HG03354 (cell line): ENCODE results near the gene KIAA1328.

Source experiments
- ATAC-seq: cut with Tn5 transposase; IDR thresholded peaks from one replicate; pipeline ENCODE4 v1.9.1; 2021; ENCODE audit warnings: mild to moderate bottlenecking; ENCODE audit not compliant: unreplicated experiment, poor library complexity, severe bottlenecking

The KIAA1328 gene

DNA sequence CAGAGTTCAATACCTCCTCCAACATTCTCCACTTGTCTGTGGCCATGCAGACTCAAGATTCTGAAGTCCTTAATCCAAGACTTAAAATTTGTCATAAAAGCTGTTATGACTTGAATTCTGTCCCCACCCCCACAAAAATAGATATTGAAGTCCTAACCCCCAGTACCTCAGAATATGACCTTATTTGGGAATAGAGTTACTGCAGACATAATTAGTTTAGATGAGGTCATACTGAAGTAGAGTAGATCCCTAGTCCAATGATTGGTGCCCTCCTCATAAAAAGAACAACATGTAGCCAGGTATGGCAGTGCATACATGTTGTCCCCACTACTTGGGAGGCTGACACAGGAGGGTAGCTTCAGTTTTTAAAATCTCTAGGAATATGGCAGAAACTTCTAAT is 9.3 kb upstream of the KIAA1328 start:
- no peak for ATAC-seq

DNA sequence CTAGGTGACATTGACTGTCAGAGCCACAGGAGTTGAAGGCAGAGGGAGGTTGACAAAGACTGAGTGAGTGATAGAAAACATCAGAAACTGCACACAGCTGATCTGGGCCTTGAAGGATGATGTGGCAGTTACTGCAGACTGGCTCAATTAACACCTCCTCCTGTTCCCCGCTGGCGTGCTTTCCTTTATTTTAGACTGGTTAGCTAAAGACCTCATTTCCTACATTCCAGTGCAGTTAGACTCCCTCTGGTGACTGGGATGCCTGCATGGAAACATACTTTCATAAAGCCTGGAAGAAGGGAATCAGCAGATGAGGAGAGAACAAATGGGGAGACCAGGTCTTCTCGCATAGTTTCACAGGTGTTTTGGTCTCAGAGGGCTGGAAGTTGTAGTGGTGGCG is 7.2 kb upstream of the KIAA1328 start:
- no peak for ATAC-seq

DNA sequence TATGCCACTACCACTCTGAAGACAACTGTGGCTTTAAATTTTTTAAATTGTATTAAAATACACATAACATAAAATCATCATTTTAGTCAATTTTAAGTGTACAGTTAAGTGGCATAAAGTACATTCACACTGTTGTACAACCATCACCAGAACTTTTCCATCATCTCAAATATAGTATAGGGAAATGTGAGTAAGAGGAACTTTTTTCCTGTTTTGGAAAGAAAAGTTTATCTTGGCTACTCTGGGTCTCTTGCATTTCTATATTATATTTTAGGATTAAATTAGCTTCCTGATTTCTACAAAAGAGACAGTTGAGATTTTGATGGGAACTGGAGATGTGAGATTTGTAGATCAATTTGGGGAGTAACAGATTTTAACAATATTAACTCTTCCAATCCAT is 3.4 kb upstream of the KIAA1328 start:
- ATAC-seq: no peak

DNA sequence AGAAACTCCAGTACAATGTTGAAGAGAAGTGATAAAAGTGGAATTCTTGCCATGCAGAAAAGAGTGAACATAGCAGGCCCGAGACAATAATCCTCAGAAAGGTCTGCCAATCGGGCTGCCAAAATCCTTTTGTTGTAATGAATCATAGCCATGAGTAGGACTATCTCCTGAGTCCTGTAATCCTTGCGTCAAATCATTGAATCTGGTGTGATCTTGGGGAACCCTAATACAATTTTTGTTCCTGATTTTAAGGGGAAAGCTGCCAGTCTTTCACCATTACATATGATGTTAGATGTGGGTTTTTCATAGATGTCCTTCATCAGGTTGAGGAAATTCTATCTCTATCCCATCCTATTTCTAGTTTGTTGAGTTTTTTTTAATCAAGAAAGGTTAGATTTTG is 2.4 kb upstream of the KIAA1328 start:
- ATAC-seq: no peak

DNA sequence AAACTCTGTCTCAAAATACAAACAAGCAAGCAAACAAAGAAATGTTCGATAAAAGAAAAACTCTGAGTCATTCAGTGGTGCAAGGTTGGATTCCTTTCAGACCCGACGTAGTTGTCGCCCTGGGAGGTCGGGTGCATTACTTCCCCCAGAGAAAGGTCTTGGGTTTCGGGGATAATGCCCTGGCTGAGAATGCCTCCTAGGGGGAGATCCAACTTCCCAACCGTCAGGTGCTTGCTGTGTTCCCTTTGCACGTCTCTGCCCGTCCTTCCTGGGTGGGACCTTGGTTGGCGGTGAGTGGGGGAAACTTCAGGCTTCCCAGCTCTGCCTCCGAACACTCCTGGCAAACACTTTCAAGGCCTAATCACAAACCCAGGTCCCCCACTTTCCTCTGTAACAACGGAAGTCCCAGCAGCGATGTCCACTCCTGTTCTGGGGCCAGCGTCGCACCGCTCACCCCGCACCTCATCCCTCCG is 734 bp upstream of the KIAA1328 start:
- peak; percentile 2 for ATAC-seq

DNA sequence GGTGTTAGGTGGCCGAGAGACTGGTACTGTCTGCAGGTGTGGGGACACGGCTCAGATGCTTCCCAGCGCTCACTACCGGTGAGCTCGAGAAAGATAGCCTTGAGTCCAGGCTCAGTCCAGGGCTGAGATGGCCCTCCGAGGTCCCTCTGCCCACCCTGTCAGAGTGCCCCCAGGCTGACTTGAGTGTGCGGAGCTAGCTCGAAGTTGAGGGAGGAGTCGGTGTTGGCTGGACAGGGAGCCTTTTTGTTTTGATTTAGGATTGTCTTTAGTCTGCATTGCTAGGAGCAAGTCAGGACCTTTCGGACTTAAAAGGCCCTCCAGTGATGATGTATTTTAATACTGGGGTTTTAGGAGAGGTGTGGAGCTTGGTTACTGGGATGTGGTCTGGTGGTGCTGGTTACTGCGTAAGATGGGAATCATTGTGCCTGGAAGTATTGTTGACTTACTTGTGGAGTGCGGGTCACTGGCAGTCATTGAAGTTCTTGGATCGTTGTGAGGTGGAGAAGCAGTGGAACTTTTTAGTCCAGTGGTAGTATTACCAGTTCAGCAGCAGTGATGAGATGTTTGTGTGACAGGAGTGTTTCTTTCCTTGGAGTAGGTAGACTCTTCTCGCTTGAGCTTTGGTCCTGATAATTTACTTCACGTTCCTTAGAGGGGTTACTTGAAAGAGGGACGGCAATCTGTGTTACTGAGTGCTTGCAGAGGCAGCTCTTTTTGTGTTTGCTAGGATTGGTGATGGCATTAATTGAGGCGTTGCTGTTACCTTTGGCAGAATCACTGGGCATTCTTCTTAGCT is 633 bp downstream of the KIAA1328 start:
- ATAC-seq: no peak

DNA sequence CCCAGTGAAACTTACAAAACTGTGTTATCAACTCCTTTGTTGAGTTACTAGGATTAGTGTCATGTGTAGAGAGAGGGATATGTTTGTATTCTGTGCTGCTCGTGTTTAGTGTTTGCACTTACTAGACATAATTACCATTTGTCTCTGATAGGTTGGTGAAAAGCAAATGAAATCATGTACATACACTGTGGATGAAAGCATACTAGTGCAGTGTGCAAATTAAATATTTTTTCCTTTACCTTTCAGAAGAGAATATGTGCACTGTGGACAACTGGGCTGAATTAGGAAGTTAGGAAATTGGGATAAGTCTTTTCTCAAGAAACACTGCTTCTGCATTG is 1.2 kb downstream of the KIAA1328 start:
- no peak for ATAC-seq

DNA sequence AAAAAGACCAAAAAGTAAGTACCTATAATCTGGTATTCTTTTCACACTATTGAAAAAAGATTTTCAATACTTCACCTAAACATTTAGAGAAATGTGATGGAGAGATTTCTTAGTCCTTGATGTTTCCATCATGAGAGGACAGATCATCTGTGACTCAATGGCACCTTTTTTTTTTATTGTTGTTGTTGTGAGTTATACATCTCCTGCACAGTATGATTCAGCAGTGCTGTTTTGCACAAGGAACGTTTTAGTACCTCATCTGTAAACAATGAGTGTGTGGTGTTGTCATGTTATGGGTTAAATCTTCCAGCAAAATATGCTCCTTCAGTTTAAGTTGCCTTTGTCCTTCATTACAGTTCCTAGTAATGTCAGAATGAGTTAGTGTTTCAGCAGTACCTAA is 2.2 kb downstream of the KIAA1328 start:
- no peak for ATAC-seq

- ATAC-seq: no peak
Observed at GRCh38 chr18:36833120-36833519, 4.2 kb downstream of the KIAA1328 start.

DNA sequence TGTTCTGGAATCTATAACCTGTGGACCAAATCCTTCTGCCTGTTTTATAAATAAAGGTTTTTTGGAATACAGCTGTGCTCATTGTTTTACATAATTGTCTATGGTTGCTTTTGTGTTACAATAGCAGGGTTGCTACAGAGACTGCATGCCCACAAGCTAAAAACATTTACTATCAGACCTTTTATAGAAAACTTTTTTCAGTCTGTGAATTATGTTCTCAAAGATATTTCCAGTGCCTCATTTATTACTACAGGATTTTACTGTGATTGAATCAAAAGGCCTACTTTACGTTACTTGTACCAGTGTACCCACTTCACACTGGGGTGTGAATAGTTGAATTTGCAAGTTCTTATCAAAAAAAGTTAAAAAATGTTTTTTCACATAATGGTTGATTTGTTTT is 7.0 kb downstream of the KIAA1328 start:
- no peak for ATAC-seq

DNA sequence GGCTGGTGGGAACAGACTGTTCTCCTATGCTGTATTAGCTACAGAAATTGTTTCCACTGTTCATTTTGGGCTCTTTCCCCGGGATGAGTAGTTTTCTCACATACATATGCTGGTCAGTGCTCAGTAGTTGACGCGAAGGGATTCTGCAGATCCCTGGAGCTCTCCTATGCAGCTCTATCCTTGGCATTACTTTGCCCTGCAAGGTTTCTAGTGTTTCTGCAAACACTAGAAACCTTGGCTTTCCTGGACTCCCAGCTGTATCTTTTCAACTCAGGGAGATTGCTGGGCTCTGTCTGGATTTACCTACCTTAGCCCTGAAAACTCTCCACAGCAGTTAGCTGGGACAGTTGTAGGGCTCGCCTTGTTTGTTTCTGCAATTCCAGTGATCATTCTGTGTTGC is 10.9 kb downstream of the KIAA1328 start:
- ATAC-seq: no peak

GRCh38 chr18:36843199-36843598 is 14.3 kb downstream of the KIAA1328 start:
- no peak for ATAC-seq

DNA sequence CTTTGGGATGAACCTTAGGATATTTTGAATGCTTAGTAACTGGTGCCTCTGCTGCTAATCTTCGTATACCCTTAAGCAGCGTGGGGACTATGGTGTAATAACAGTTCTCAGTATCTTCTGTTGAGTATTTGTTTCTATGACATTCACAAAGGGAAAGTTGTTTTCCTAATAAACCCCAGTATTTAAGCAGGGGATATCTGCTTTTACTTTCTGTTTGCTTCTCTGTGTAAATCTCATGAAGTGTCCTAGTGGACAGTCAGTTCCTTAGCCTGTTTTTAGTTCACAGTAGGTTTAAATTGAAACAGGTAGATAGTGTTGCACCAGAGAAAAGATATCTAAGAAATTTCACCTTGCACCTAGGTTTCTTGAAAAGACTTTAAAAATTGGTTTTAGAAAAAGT is 14.9 kb downstream of the KIAA1328 start:
- peak; percentile 67 for ATAC-seq

DNA sequence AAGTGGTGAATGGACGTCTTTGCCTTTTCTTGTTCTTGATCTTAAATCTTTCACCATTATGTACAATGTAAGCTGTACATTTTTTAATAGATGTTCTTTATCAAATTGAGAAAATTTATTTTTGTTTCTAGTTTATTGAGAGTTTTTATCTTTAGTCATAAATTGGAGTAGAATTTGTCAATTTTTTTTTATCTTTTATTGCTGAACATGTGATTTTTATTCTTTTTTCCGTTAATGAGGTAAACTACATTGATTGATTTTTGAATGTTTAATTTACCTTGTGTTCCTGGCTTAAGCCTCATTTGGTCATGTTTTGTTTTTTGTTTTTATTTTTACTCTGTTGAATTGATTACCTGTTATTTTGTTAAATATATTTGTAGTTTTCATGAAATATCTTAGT is 19.7 kb downstream of the KIAA1328 start:
- ATAC-seq: no peak

GRCh38 chr18:36849288-36850006 is 20.5 kb downstream of the KIAA1328 start:
- no peak for ATAC-seq

- no peak for ATAC-seq
Observed at GRCh38 chr18:36850527-36851201, 21.7 kb downstream of the KIAA1328 start.

DNA sequence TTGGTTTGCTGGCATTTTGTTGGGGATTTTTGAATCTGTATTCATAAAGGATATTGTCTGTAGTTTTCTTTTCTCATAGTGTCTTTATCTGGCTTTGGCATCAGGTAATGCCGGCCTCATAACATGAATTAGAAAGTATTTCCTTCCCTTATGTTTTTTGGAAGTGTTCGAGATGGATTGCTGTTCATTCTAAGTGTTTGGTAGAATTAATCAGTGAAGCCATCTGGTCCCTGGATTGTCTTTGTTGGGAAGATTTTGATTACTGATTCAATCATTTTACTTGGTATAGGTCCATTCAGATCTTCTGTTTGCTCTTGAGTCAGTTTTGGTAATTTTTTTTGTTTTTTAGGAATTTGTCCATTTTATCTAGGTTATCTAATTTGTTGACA is 22.3 kb downstream of the KIAA1328 start:
- ATAC-seq: no peak

DNA sequence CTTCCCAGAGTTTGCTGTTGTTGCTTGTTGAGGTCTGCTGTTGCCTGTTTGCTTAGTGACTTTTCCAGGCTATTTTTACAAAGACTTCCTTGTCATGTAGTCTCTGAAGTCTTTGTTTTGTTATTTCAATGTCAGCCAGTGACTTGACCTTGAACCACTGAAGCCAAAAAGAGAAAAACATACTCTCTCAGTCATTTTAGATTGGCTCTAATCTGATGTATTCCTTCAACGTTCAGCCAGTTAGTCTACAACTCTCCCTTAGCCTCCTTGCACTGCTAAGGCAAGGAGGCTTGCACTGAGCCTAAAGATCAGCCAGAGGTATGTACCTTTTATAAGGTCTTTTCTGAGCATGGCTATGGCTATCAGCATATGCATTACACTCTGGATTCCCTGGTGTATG is 27.9 kb downstream of the KIAA1328 start:
- no peak for ATAC-seq

DNA sequence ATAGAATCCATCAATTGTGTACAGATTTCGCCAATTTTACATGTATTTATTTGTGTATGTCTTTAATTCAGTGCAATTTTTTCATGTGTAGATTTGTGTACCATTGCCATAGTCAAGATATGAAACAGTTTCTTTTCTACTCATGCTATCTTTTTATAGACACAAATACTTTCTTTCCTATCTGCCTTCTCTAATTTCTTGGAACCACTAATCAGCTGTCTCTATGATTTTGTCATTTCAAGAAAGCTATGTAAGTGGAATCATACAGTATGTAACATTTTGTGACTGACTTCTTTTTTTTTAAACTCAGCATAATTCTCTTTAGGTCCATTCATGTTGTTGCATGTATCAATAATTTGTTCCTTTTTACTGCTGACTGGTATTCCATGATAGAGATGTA is 33.3 kb downstream of the KIAA1328 start:
- ATAC-seq: no peak

- no peak for ATAC-seq
Observed at GRCh38 chr18:36867056-36867455, 38.1 kb downstream of the KIAA1328 start.

DNA sequence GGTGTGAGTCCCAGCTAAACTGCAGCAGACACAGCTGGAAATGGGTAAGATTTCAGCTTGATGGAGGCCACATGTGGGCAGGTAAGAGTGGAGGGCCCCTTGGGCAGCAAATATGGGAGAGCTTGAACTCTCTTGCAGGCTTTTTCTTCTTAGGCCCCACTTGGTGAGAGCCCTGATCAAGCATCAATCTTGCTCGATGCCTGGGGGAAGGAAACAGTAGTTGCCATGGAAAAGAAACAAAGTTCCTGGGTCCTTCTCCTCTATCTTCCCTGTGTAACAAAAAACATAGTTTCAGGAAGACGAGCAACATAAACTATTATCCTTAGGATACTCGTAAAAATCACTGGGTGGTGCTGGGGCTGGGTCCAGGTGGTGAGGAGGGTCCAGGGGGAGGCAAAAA is 42.9 kb downstream of the KIAA1328 start:
- ATAC-seq: no peak
